ENCODE data around the gene NUTM2A.
"Not testable (repeated sequence)": the region's sequence is repeated elsewhere in the genome, so short reads cannot be mapped to it uniquely, and the experiment has no call there.

The NUTM2A gene

GRCh38 chr10:87280749-87281392 lies 55.6 kb downstream of the NUTM2A start:
- not testable (repeated sequence) for DNase-seq

Measured in activated CD4-positive, alpha-beta T cell treated with anti-CD3 and anti-CD28 coated beads for 48 hours (primary cell).